Stimulated activated memory B cell treated with anti-CD40 and anti-IgM and Interleukin-4, amounts not matched to agents 10 μg/mL and 1 μg/mL and 100 μg/mL, for 72 hours (primary cell): ENCODE results near the gene MMRN2.
"Not testable (repeated sequence)": the region's sequence is repeated elsewhere in the genome, so short reads cannot be mapped to it uniquely, and the experiment has no call there.

ENCODE experiments used
- ATAC-seq: fragments of 150-1000 bp; cut with Tn5 transposase; 2 replicates; pipeline ENCODE4 v1.10.0; 2021
- H3K27ac Mint-ChIP-seq: one replicate; pipeline ENCODE4 v1.8.0; 2022; ENCODE audit warnings: mild to moderate bottlenecking, mixed read lengths
- H3K27me3 Mint-ChIP-seq: one replicate; pipeline ENCODE4 v1.8.0; 2022; ENCODE audit warnings: mixed read lengths
- H3K36me3 Mint-ChIP-seq: one replicate; pipeline ENCODE4 v1.8.0; 2022; ENCODE audit warnings: mixed read lengths
- H3K4me1 Mint-ChIP-seq: one replicate; pipeline ENCODE4 v1.8.0; 2022; ENCODE audit warnings: mixed read lengths
- H3K4me3 Mint-ChIP-seq: one replicate; pipeline ENCODE4 v1.8.0; 2022; ENCODE audit warnings: mild to moderate bottlenecking, moderate library complexity, mixed read lengths
- H3K9me3 Mint-ChIP-seq: one replicate; pipeline ENCODE4 v1.8.0; 2022; ENCODE audit warnings: mixed read lengths

Gene MMRN2

GRCh38 chr10:86957471-86958115, at the start of gene MMRN2:
MMRN2 (minus strand) TSS chr10:86957615; CDS start chr10:86957541, 74 bp downstream.
- H3K4me3 Mint-ChIP-seq, result no peak within 1 kb of the TSS
- no peak for ATAC-seq
- H3K27ac Mint-ChIP-seq, result no peak within 1 kb of the TSS
- peaks cover 5% of the 10 kb centered on the region for H3K4me1 Mint-ChIP-seq
- no peaks in the 10 kb centered on the region for H3K36me3 Mint-ChIP-seq
- H3K27me3 Mint-ChIP-seq, result peaks cover 8% of the 10 kb centered on the region
- H3K9me3 Mint-ChIP-seq, result peaks cover 3% of the 10 kb centered on the region

GRCh38 chr10:87007124-87007523, 49.7 kb upstream of the MMRN2 start:
- H3K4me1 Mint-ChIP-seq, H3K27me3 Mint-ChIP-seq, H3K36me3 Mint-ChIP-seq, H3K27ac Mint-ChIP-seq, H3K9me3 Mint-ChIP-seq, H3K4me3 Mint-ChIP-seq, ATAC-seq: not testable (repeated sequence)

GRCh38 chr10:87000491-87000890, 43.1 kb upstream of the MMRN2 start:
- Mint-ChIP-seq H3K9me3 (no peaks in the 10 kb centered on the region), H3K36me3 (no peaks in the 10 kb centered on the region), H3K27me3 (no peaks in the 10 kb centered on the region), H3K4me1 (no peaks in the 10 kb centered on the region), H3K4me3 (no peak overlapping the region), H3K27ac (no peak overlapping the region)
- no peak for ATAC-seq

- H3K9me3 Mint-ChIP-seq, H3K27ac Mint-ChIP-seq, H3K4me3 Mint-ChIP-seq, ATAC-seq, H3K4me1 Mint-ChIP-seq, H3K27me3 Mint-ChIP-seq, H3K36me3 Mint-ChIP-seq: not testable (repeated sequence)
Measured at GRCh38 chr10:86999802-87000403, 42.5 kb upstream of the MMRN2 start.

- no peak overlapping the region for H3K4me3 Mint-ChIP-seq
- no peak for ATAC-seq
- no peaks in the 10 kb centered on the region for H3K36me3 Mint-ChIP-seq
- H3K27ac Mint-ChIP-seq, result no peak overlapping the region
- no peaks in the 10 kb centered on the region for H3K9me3 Mint-ChIP-seq
- H3K27me3 Mint-ChIP-seq, result peaks cover 24% of the 10 kb centered on the region
- no peaks in the 10 kb centered on the region for H3K4me1 Mint-ChIP-seq
Measured at GRCh38 chr10:86992929-86993328, 35.5 kb upstream of the MMRN2 start.

GRCh38 chr10:86992456-86992855, 35.0 kb upstream of the MMRN2 start:
- H3K27me3 Mint-ChIP-seq, result peaks cover 24% of the 10 kb centered on the region
- H3K9me3 Mint-ChIP-seq, result no peaks in the 10 kb centered on the region
- H3K27ac Mint-ChIP-seq, result no peak overlapping the region
- H3K4me3 Mint-ChIP-seq, result no peak overlapping the region
- ATAC-seq, result no peak
- H3K36me3 Mint-ChIP-seq, result no peaks in the 10 kb centered on the region
- no peaks in the 10 kb centered on the region for H3K4me1 Mint-ChIP-seq

- H3K9me3 Mint-ChIP-seq, H3K36me3 Mint-ChIP-seq, H3K4me3 Mint-ChIP-seq, H3K4me1 Mint-ChIP-seq, ATAC-seq, H3K27ac Mint-ChIP-seq: not testable (repeated sequence)
- H3K27me3 Mint-ChIP-seq, result peaks cover 24% of the 10 kb centered on the region
Measured at GRCh38 chr10:86991362-86991761, 33.9 kb upstream of the MMRN2 start.

- Mint-ChIP-seq H3K36me3 (no peaks in the 10 kb centered on the region), H3K4me1 (no peaks in the 10 kb centered on the region), H3K27ac (no peak overlapping the region), H3K4me3 (no peak overlapping the region), H3K9me3 (no peaks in the 10 kb centered on the region), H3K27me3 (peaks cover 24% of the 10 kb centered on the region)
- ATAC-seq, result no peak
Measured at GRCh38 chr10:86988520-86988919, 31.1 kb upstream of the MMRN2 start.

DNA sequence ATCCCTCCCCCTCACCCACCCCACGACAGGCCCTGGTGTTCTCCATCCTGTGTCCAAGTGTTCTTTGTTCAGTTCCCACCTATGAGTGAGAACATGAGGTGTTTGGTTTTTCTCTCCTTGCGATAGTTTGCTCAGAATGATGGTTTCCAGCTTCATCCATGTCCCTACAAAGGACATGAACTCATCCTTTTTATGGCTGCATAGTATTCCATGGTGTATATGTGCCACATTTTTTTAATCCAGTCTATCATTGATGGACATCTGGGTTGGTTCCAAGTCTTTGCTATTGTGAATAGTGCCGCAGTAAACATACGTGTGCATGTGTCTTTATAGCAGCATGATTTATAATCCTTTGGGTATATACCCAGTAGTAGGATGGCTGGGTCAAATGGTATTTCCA, 27.1 kb upstream of the MMRN2 start:
- not testable (repeated sequence) for H3K27ac Mint-ChIP-seq, H3K9me3 Mint-ChIP-seq, H3K4me1 Mint-ChIP-seq, ATAC-seq, H3K36me3 Mint-ChIP-seq, H3K27me3 Mint-ChIP-seq, H3K4me3 Mint-ChIP-seq

DNA sequence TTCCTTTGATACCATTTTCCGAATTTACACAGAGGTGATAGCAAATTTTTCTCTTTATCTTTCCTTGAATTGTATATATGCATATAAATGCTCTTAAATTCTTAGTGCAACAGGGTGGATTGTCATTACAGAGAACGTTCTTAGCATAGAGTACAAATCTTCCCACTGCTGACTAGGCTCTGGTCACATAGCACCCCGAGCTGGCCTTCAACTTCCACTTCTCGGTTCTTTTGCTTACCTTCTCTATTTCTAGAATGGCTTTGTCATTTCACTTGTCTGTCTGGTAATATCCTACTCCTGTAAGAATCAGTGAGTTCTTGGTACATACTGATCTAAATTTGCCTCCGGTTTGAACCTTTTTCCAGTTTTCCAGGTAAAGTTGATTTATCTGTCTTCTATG, 24.3 kb upstream of the MMRN2 start:
- no peak overlapping the region for H3K27ac Mint-ChIP-seq
- peak overlapping the region; percentile 21 for H3K4me3 Mint-ChIP-seq
- no peaks in the 10 kb centered on the region for H3K36me3 Mint-ChIP-seq
- H3K27me3 Mint-ChIP-seq, result no peaks in the 10 kb centered on the region
- no peak for ATAC-seq
- peaks cover 6% of the 10 kb centered on the region for H3K4me1 Mint-ChIP-seq
- H3K9me3 Mint-ChIP-seq, result no peaks in the 10 kb centered on the region

DNA sequence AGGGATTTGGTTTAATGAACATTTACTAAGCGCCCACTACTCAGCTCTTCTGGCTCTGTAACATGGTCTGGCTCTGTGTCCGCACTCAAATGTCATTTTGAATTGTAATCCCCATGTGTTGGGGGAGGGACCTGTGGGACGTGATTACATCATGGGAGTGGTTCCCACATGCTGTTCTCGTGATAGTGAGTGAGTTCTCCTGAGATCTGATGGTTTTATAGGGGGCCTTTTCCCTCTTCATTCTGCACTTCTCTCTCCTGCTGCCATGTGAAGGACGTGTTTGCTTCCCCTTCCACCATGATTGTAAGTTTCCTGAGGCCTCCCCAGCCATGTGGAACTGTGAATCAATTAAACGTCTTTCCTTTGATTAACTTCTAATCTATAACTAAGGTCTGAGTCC, 23.6 kb upstream of the MMRN2 start:
- H3K36me3 Mint-ChIP-seq, H3K4me3 Mint-ChIP-seq, H3K27me3 Mint-ChIP-seq, H3K4me1 Mint-ChIP-seq, ATAC-seq, H3K9me3 Mint-ChIP-seq, H3K27ac Mint-ChIP-seq: not testable (repeated sequence)

DNA sequence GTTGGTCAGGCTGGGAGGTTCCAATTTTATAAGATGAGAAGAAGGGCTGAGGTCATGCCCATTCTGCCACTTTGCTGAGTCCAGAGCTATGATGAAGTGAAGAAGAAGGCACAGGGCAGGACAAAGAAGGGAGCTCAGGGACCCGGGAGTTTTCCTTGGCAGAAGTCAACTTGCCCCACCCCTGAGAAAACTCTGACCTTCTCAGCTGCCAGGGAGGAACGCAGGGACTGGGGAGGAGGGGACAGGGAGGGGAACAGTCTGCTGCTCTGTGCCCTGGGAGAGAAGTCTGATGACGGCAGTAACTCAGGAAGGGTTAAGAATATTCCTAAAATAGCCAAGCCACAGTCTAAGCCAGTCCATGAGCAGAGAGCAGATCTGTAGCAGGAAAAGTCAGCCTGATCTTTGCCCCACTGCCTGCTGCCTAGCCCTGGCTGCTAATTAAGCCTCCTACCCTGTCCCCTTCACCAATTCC, 22.6 kb upstream of the MMRN2 start:
- Mint-ChIP-seq H3K4me1 (peaks cover 6% of the 10 kb centered on the region), H3K9me3 (no peaks in the 10 kb centered on the region), H3K4me3 (no peak overlapping the region), H3K27ac (no peak overlapping the region), H3K36me3 (no peaks in the 10 kb centered on the region), H3K27me3 (no peaks in the 10 kb centered on the region)
- no peak for ATAC-seq

- H3K9me3 Mint-ChIP-seq, result no peaks in the 10 kb centered on the region
Measured at GRCh38 chr10:86979296-86979818, 21.9 kb upstream of the MMRN2 start.

GRCh38 chr10:86978457-86978856, 21.0 kb upstream of the MMRN2 start:
- H3K9me3 Mint-ChIP-seq, H3K27me3 Mint-ChIP-seq, H3K4me1 Mint-ChIP-seq, H3K4me3 Mint-ChIP-seq, H3K36me3 Mint-ChIP-seq, ATAC-seq, H3K27ac Mint-ChIP-seq: not testable (repeated sequence)

More at GRCh38 chr10:86979296-86979818, 21.9 kb upstream of the MMRN2 start:
- Mint-ChIP-seq H3K27ac (no peak overlapping the region), H3K36me3 (no peaks in the 10 kb centered on the region), H3K4me1 (peaks cover 6% of the 10 kb centered on the region), H3K4me3 (no peak overlapping the region), H3K27me3 (no peaks in the 10 kb centered on the region)
- no peak for ATAC-seq

DNA sequence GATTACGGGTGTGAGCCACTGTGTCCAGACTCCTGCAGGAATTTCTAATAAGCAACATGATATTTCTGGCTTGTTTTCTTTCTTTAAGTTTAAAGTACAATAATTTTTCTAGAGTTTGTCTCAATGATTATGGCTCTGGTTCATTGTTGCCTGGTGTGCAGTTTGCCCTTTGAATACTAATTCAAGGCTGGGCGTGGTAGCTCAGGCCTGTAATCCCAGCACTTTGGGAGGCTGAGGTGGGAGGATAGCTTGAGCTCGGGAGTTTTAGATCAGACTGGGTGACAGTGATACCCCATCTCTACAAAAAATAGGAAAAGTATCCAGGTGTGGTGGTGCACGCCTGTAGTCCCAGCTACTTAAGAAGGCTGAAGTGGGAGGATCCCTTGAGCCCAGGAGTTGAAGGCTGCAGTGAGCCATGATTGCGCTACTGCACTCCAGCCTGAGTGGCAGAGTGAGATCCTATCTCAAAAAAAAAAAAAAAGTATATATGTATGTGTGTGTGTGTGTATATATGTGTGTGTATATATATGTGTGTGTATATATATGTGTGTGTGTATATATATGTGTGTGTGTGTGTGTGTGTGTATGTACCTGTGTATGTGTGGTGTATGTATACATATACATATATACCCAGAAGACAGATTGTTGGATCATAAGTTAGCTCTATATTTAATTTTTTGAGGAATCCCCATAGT, 19.1 kb upstream of the MMRN2 start:
- H3K4me1 Mint-ChIP-seq, result peaks cover 12% of the 10 kb centered on the region

GRCh38 chr10:86974484-86974883, 17.1 kb upstream of the MMRN2 start:
- no peaks in the 10 kb centered on the region for H3K36me3 Mint-ChIP-seq
- no peaks in the 10 kb centered on the region for H3K27me3 Mint-ChIP-seq
- H3K4me1 Mint-ChIP-seq, result peaks cover 13% of the 10 kb centered on the region
- H3K4me3 Mint-ChIP-seq, result no peak overlapping the region
- H3K9me3 Mint-ChIP-seq, result no peaks in the 10 kb centered on the region
- no peak overlapping the region for H3K27ac Mint-ChIP-seq
- ATAC-seq, result no peak

More for the DNA sequence above, 19.1 kb upstream of the MMRN2 start:
- Mint-ChIP-seq H3K27me3 (no peaks in the 10 kb centered on the region), H3K27ac (no peak overlapping the region), H3K36me3 (no peaks in the 10 kb centered on the region), H3K9me3 (no peaks in the 10 kb centered on the region), H3K4me3 (no peak overlapping the region)
- ATAC-seq, result no peak
